Osteocyte (in vitro differentiated cells): ENCODE results near the gene FOXS1. TPM values are rescaled to one million over a fixed set of nuclear protein-coding genes. Genes with fewer than 3 reads are reported as not detected.

ENCODE experiments used
- DNase-seq: peaks from one replicate; pipeline ENCODE4 v3.0.0; 2021; ENCODE audit warnings: mixed read lengths; ENCODE audit not compliant: unreplicated experiment; ENCODE audit errors: extremely low spot score
- H3K27ac Mint-ChIP-seq: one replicate; pipeline ENCODE4 v1.8.0; 2021; ENCODE audit warnings: mild to moderate bottlenecking, mixed read lengths; ENCODE audit not compliant: unreplicated experiment
- H3K27me3 Mint-ChIP-seq: one replicate; pipeline ENCODE4 v1.8.0; 2021; ENCODE audit warnings: mixed read lengths; ENCODE audit not compliant: unreplicated experiment
- H3K36me3 Mint-ChIP-seq: one replicate; pipeline ENCODE4 v1.8.0; 2021; ENCODE audit warnings: mixed read lengths; ENCODE audit not compliant: unreplicated experiment
- H3K4me1 Mint-ChIP-seq: one replicate; pipeline ENCODE4 v1.8.0; 2021; ENCODE audit warnings: mixed read lengths; ENCODE audit not compliant: unreplicated experiment
- H3K4me3 Mint-ChIP-seq: one replicate; pipeline ENCODE4 v1.8.0; 2021; ENCODE audit warnings: mild to moderate bottlenecking, moderate library complexity, mixed read lengths; ENCODE audit not compliant: unreplicated experiment
- H3K9me3 Mint-ChIP-seq: one replicate; pipeline ENCODE4 v1.8.0; 2021; ENCODE audit warnings: mixed read lengths; ENCODE audit not compliant: unreplicated experiment
- total RNA-seq: library from RNA; stranded (reverse); gene quantifications from 2 replicates; pipeline ENCODE4 v1.2.1, GENCODE V29; 2021
- TF ChIP-seq, protein P1 (sequence below): fragments of 200-600 bp; sonication (generic); IDR thresholded peaks from 2 replicates; pipeline ENCODE4 v1.5.0; 2021; ENCODE audit warnings: antibody characterized with exemption, mild to moderate bottlenecking, moderate library complexity

The FOXS1 gene
- total RNA-seq, 1 donor from 2014 or later: 11.8 TPM

DNA sequence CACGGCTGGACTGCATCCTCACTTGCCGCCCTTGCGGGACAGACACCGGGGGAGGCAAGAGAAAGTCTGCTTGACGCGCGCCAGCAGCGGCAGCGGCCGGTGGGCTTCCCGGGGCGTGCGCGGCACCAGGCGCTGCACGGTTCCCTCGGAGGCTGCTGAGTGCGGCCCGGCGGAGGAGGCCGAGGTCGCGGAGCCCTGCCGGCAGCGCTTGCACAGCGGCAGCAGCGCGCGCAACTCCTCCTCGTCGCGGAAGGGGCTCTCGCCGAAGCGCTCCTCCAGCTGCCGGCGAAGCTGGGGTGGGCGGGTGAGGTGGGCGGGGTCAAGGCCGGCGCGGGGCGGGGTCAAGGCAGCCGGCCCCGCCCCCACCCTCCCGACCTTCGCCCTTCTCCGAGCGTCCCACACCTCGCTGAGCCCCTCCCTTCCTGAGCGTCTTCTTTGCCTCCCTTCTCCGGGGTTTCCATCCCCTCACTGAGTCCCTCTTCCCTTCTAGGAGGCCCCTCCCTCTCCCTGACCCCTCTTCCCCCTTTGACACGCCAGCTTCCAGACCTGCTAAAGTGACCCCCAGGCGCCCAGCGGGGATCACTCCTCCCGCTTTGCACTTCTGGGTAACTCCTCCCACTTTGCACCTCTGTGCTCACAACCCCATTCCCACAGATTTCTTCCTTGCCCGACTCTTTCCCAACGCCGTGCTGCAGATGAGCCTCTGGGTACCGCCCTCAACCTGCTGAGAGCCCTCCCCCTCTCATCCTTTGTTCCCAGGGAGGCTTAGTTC is 16.2 kb upstream of the FOXS1 start:
- Mint-ChIP-seq H3K4me1 (peaks cover 11% of the 10 kb centered on the region), H3K9me3 (no peaks in the 10 kb centered on the region), H3K36me3 (no peaks in the 10 kb centered on the region), H3K27ac (no peak overlapping the region), H3K4me3 (peak overlapping the region; percentile 72), H3K27me3 (peaks cover 36% of the 10 kb centered on the region)
- TF ChIP-seq, protein P1, sequence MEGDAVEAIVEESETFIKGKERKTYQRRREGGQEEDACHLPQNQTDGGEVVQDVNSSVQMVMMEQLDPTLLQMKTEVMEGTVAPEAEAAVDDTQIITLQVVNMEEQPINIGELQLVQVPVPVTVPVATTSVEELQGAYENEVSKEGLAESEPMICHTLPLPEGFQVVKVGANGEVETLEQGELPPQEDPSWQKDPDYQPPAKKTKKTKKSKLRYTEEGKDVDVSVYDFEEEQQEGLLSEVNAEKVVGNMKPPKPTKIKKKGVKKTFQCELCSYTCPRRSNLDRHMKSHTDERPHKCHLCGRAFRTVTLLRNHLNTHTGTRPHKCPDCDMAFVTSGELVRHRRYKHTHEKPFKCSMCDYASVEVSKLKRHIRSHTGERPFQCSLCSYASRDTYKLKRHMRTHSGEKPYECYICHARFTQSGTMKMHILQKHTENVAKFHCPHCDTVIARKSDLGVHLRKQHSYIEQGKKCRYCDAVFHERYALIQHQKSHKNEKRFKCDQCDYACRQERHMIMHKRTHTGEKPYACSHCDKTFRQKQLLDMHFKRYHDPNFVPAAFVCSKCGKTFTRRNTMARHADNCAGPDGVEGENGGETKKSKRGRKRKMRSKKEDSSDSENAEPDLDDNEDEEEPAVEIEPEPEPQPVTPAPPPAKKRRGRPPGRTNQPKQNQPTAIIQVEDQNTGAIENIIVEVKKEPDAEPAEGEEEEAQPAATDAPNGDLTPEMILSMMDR: no peak
- DNase-seq: no peak

DNA sequence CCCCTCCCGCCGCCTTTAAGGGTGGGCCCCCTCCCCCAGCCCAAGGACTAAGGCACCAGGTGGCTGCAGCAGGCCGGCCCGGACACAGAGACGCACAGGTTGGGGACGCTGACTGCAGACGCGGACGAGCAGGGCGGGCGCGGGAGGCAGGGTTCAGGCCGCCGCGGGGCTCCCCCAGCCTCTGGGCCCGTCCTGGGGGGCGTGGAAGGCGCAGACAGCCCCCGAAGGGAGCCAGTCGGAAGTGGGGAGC is 15.7 kb upstream of the FOXS1 start:
- H3K4me3 Mint-ChIP-seq: peak overlapping the region; percentile 40
- no peak overlapping the region for H3K27ac Mint-ChIP-seq
- TF ChIP-seq, protein P1: no peak
- no peak for DNase-seq
- H3K9me3 Mint-ChIP-seq: no peaks in the 10 kb centered on the region
- H3K27me3 Mint-ChIP-seq: peaks cover 36% of the 10 kb centered on the region
- H3K36me3 Mint-ChIP-seq: no peaks in the 10 kb centered on the region
- H3K4me1 Mint-ChIP-seq: peaks cover 11% of the 10 kb centered on the region

DNA sequence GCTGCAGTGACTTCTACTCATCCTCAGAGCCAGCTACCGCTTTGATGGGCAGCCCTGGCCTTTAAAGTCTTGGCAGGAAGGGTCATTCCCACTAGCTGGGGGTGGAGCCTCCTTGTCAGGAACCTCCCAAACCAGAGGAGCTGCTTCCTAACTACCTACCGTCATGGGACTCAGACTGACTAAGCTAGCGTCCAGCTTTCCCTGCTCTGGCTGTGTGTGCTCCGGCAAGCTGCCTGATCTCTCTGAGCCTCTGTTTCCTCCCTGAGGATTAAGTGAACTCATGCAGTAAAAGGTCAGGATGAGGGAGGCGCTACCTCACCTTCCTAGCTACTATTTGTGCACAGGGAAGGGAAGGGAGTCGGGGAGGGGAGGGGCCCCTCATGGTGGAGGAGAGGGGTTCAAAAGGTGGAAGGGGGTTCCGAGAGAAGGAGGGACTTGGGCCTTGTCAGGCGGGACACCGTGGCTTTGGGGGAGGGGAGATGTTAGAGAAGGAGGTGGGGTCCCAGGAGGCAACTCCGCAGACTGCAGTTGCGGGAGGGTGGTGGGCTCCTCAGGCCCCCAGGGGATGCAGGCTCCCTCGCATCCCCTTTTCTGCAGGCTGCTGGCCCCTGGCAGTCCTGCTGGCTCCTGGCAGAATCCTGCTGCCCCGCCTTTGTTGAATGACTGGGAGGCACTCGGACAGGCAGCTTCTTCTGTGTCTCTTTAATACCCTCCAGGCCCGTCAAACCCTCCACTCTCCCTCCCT is 15.2 kb upstream of the FOXS1 start:
- H3K4me3 Mint-ChIP-seq: peak overlapping the region; percentile 40
- no peaks in the 10 kb centered on the region for H3K9me3 Mint-ChIP-seq
- no peak overlapping the region for H3K27ac Mint-ChIP-seq
- H3K36me3 Mint-ChIP-seq: no peaks in the 10 kb centered on the region
- no peak for DNase-seq
- TF ChIP-seq, protein P1: no peak
- H3K4me1 Mint-ChIP-seq: peaks cover 11% of the 10 kb centered on the region
- H3K27me3 Mint-ChIP-seq: peaks cover 36% of the 10 kb centered on the region

DNA sequence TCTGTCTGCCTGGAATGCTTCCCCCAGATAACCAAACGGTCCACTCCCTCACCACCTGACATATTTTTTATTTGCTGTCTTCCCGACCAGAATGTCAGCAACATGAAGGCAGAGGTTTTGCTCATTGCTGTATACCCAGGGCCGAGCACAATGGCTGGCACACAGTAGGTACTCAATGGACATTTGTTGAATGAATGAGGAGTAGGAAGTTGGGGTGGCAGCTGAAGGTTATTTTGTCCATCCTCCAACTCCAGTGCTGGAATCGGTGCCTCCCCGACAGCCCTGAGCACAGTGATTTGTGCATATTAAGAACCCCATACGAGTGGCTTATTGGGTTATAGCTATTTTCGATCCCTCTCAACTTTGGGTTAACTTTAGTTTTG is 14.6 kb upstream of the FOXS1 start:
- TF ChIP-seq, protein P1: no peak
- Mint-ChIP-seq H3K4me1 (peaks cover 11% of the 10 kb centered on the region), H3K27ac (no peak overlapping the region), H3K9me3 (no peaks in the 10 kb centered on the region), H3K4me3 (no peak overlapping the region), H3K36me3 (no peaks in the 10 kb centered on the region), H3K27me3 (peaks cover 36% of the 10 kb centered on the region)
- DNase-seq: no peak

DNA sequence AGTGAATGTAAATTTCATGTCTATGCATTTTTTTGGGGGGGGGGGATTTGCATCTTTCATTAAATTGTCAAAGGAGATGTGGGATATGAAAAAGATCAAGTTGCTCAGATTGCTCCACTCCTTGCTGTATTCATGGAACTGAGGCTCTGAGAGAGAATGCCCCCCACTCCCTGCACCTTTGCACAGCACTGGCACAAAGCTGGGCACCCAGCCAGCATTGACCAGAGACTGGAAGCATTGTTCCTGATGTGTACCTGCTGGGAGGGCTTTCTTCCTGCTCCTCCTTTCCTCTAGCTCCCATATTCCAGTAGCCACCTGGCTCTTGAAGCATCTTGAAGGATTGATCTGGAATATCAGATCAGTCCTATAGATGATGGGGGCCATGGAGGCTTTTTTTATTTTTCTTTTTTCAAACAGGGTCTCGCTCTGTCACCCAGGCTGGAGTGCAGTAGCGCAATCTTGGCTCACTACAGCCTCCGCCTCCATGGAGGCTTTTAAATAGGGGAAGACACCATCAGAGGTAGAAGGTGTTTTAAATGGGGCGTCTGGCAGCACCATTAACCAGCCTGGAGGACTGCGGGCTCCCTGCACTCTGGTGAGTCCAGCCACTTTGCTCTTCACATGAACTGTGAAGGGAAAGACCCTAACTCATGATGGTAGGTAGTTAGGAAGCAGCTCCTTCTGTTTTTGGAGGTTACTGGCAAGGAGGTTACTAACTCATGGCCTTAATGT is 14.0 kb upstream of the FOXS1 start:
- H3K27ac Mint-ChIP-seq: no peak overlapping the region
- no peak overlapping the region for H3K4me3 Mint-ChIP-seq
- DNase-seq: no peak

More for the DNA sequence above, 14.0 kb upstream of the FOXS1 start:
- Mint-ChIP-seq H3K9me3 (no peaks in the 10 kb centered on the region), H3K27me3 (peaks cover 36% of the 10 kb centered on the region), H3K36me3 (no peaks in the 10 kb centered on the region), H3K4me1 (peaks cover 11% of the 10 kb centered on the region)
- TF ChIP-seq, protein P1: no peak
